SK-N-SH (cell line): Measurements from ENCODE around the gene ZNF736.

Source experiments
- CHD2 ChIP-seq: fragments of 150-350 bp; IDR thresholded peaks from 2 replicates; pipeline ENCODE4 v1.6.1; 2018; ENCODE audit warnings: low read length; ENCODE audit not compliant: partially characterized antibody
- CTCF ChIP-seq: fragments of 200-600 bp; sonication (generic); IDR thresholded peaks from 2 replicates; pipeline ENCODE4 v1.6.1; 2017; ENCODE audit warnings: antibody characterized with exemption, mild to moderate bottlenecking, moderate library complexity
- GABPA ChIP-seq: IDR thresholded peaks from 2 replicates; pipeline ENCODE4 v1.4.0; 2012; ENCODE audit warnings: low read depth, mild to moderate bottlenecking
- MAX ChIP-seq: IDR thresholded peaks from 2 replicates; pipeline ENCODE4 v1.4.0; 2012; ENCODE audit warnings: low read depth
- RAD21 ChIP-seq: IDR thresholded peaks from 2 replicates; pipeline ENCODE4 v1.6.1; 2012; ENCODE audit warnings: mild to moderate bottlenecking, low read length
- SIN3A ChIP-seq: IDR thresholded peaks from 2 replicates; pipeline ENCODE4 v1.6.1; 2012; ENCODE audit warnings: low read depth, mild to moderate bottlenecking, low read length, moderate library complexity, borderline replicate concordance
- TAF1 ChIP-seq: IDR thresholded peaks from 2 replicates; pipeline ENCODE4 v1.6.1; 2012; ENCODE audit warnings: low read depth, mild to moderate bottlenecking, low read length, moderate library complexity, borderline replicate concordance
- USF2 ChIP-seq: fragments of 150-350 bp; IDR thresholded peaks from 2 replicates; pipeline ENCODE4 v1.6.1; 2017; ENCODE audit warnings: antibody characterized with exemption, low read length, low read depth, borderline replicate concordance
- YY1 ChIP-seq: IDR thresholded peaks from 2 replicates; pipeline ENCODE4 v1.4.0; 2012; ENCODE audit warnings: low read depth, mild to moderate bottlenecking

- TF ChIP-seq SIN3A, result no peak
- no peak for TF ChIP-seq CTCF
- no peak for TF ChIP-seq GABPA
- no peak for TF ChIP-seq RAD21
- no peak for TF ChIP-seq YY1
- no peak for TF ChIP-seq USF2
- TF ChIP-seq MAX, result no peak
- TF ChIP-seq TAF1, result no peak
- TF ChIP-seq CHD2, result no peak
Observed at GRCh38 chr7:64308016-64308270, 5.8 kb upstream of the ZNF736 start.
